ENCODE data around the gene PIEZO1.

- TF ChIP-seq CTCF (IDR thresholded peaks at IDR 0.05) (no peak), POLR2A (IDR thresholded peaks at IDR 0.05) (no peak)
These were observed 92.2 kb downstream of the PIEZO1 start for GRCh38 chr16:88692861-88693260.

Data from right lobe of liver (tissue), 4 donors.